GM10266 (cell line): ENCODE results near the gene HSPA2.
A peak's percentile ranks its signal among the peaks of the same experiment; 100 is the strongest.

ENCODE experiments used
- DNase-seq: peaks from one replicate; pipeline ENCODE4 v3.0.0; 2012; ENCODE audit errors: extremely low spot score
- TF ChIP-seq, protein P1 (sequence below): IDR thresholded peaks from 2 replicates; pipeline ENCODE4 v1.5.1; 2012; ENCODE audit warnings: mild to moderate bottlenecking, low read depth; ENCODE audit not compliant: control insufficient read depth, insufficient read depth; ENCODE audit errors: missing control alignments

Gene HSPA2

DNA sequence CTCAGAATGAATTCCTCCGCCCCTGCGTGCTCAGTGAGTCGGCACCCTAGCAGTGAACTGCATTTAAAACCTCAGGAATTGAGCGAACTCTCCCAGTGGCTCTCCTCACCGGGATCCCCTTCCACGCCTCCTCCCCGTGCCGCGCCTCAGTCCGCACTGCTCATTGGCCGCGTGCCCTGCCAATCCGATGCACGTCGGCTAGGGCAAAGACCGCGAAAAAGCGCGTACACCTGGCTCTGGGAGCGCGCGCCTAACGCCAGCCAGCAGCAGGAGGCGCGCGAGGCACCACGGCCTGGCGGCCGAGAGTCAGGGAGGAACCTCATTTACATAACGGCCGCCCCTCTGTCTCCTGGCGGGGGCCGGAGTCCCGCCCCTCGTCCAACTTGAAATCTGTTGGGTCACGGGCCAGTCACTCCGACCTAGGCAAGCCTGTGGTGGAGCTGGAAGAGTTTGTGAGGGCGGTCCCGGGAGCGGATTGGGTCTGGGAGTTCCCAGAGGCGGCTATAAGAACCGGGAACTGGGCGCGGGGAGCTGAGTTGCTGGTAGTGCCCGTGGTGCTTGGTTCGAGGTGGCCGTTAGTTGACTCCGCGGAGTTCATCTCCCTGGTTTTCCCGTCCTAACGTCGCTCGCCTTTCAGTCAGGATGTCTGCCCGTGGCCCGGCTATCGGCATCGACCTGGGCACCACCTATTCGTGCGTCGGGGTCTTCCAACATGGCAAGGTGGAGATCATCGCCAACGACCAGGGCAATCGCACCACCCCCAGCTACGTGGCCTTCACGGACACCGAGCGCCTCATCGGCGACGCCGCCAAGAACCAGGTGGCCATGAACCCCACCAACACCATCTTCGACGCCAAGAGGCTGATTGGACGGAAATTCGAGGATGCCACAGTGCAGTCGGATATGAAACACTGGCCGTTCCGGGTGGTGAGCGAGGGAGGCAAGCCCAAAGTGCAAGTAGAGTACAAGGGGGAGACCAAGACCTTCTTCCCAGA lies at the start of gene HSPA2:
Gene HSPA2 (plus strand): TSS at position 534 of the 995 bp plus-strand sequence. CDS start 109 bp downstream, at position 643.
- TF ChIP-seq, protein P1, sequence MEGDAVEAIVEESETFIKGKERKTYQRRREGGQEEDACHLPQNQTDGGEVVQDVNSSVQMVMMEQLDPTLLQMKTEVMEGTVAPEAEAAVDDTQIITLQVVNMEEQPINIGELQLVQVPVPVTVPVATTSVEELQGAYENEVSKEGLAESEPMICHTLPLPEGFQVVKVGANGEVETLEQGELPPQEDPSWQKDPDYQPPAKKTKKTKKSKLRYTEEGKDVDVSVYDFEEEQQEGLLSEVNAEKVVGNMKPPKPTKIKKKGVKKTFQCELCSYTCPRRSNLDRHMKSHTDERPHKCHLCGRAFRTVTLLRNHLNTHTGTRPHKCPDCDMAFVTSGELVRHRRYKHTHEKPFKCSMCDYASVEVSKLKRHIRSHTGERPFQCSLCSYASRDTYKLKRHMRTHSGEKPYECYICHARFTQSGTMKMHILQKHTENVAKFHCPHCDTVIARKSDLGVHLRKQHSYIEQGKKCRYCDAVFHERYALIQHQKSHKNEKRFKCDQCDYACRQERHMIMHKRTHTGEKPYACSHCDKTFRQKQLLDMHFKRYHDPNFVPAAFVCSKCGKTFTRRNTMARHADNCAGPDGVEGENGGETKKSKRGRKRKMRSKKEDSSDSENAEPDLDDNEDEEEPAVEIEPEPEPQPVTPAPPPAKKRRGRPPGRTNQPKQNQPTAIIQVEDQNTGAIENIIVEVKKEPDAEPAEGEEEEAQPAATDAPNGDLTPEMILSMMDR, result peak; percentile 86
- DNase-seq, result peak; percentile 96

DNA sequence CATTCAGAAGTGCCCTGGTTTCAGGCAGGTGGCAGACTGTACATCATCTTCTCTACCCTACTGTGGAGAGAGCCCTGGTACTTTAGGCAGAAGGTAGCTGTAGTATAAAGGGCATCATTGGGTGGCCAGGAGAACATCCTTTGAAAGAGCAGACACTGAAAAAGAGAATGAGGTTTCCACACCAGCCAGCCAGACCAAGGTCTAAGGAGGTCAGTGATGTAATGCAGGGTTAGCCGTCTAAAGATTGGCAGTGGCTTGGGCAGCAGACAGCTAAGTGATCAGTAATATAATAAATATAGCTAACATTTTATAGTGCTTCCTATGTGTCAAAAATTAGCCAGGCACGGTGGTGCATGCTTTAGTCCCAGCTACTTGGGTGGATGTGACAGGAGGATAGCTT lies 48.9 kb upstream of the HSPA2 start:
- TF ChIP-seq, protein P1, result no peak
- DNase-seq, result no peak

DNA sequence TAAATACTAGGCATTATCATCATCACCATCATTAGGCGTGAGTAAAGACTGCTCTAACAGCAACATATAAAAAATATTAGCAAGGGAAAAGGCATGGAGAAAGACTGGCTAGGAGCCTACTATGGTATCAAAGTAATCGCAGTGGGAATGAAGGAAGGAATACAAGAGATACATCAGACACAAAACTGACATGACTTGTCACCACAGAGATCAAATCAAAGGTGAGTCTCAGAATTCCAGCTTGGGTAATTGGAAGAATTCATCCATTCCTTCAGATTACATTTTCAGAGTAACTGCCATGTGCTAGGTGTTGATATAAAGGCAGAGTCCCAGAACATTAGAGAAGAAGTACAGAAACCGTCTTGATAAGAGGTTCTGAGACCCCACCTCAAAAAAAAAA lies 47.1 kb upstream of the HSPA2 start:
- no peak for DNase-seq
- TF ChIP-seq, protein P1, result no peak

- TF ChIP-seq, protein P1, result no peak
- DNase-seq, result no peak
Measured at GRCh38 chr14:64495252-64495651, 45.3 kb upstream of the HSPA2 start.

- no peak for DNase-seq
- TF ChIP-seq, protein P1, result no peak
Measured at GRCh38 chr14:64496764-64497163, 43.8 kb upstream of the HSPA2 start.

- DNase-seq, result no peak
- TF ChIP-seq, protein P1, result no peak
Measured at GRCh38 chr14:64500088-64500487, 40.5 kb upstream of the HSPA2 start.

DNA sequence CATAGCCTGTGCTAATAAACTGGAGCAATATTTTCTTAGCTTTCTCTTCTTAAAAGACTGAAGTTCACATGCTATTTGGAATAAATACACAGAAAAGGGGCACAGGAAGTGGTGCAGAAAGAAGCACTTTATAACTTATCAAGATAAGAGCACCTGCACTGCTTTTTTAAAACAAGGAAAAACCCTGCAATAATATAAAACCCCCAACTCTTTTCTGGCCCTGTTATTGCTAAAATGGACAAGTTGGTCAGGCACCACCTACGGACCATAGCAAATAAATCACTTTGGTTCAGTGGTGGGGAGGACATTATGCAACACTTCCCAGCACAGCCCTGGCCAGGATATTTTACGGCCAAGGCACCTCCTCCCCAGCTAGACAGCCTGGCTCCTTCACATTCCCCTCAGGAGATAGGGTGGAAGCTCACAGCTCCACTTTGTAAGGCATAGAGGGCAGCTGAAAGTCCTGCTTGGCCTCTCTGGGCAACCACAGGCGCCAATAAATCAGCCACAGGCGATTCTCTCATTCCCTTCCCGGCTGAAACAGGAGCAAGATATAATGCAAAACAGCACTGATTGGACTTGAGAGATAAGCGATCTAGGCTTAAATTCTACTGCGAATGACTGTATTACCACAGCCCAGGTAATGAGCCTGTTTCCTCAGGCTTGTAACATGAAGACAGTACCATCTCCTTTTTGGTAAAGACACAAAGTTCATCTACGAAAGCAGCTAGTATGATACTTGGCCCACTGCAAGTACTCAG lies 39.0 kb upstream of the HSPA2 start:
- DNase-seq, result no peak
- TF ChIP-seq, protein P1, result no peak
